Measurements from ENCODE around the gene SLC25A23.

GRCh38 chr19:6431891-6432290, 27.7 kb downstream of the SLC25A23 start:
- TF ChIP-seq CTCF (IDR thresholded peaks at IDR 0.05): no peak
- TF ChIP-seq POLR2A (IDR thresholded peaks at IDR 0.05): no peak

All from uterus (tissue), 2 donors.